SHP77 (cell line): ENCODE results near the gene SMYD1.
"Not testable (repeated sequence)": the region's sequence is repeated elsewhere in the genome, so short reads cannot be mapped to it uniquely, and the experiment has no call there.

Experiments used
- DNase-seq, 2 experiments: peaks; one replicate each; lab custom pipeline; 2025; lab: John Stamatoyannopoulos, UW

Gene SMYD1

GRCh38 chr2:88067598-88067997 is at the start of gene SMYD1:
Gene SMYD1 (plus strand): TSS chr2:88067825. CDS start chr2:88067865, 40 bp downstream.
- DNase-seq, result no peak

- not testable (repeated sequence) for DNase-seq
These were observed 49.4 kb upstream of the SMYD1 start for GRCh38 chr2:88018077-88018805.

- no peak for DNase-seq
These were observed 48.7 kb upstream of the SMYD1 start for GRCh38 chr2:88018909-88019308.

GRCh38 chr2:88019985-88020384 is 47.6 kb upstream of the SMYD1 start:
- no peak for DNase-seq

- DNase-seq, result no peak
These were observed 45.0 kb upstream of the SMYD1 start for GRCh38 chr2:88022669-88022921.

- DNase-seq, result no peak
These were observed 43.1 kb upstream of the SMYD1 start for GRCh38 chr2:88024509-88024908.

- DNase-seq, result no peak
These were observed 39.8 kb upstream of the SMYD1 start for GRCh38 chr2:88027697-88028389.

- DNase-seq, result no peak
These were observed 38.7 kb upstream of the SMYD1 start for GRCh38 chr2:88028931-88029330.

- no peak for DNase-seq
These were observed 35.4 kb upstream of the SMYD1 start for GRCh38 chr2:88032070-88032702.

GRCh38 chr2:88036182-88036581 is 31.4 kb upstream of the SMYD1 start:
- DNase-seq, result no peak

- no peak for DNase-seq
These were observed 31.0 kb upstream of the SMYD1 start for GRCh38 chr2:88036606-88037005.

GRCh38 chr2:88038263-88039105 is 29.1 kb upstream of the SMYD1 start:
- DNase-seq, result no peak

GRCh38 chr2:88042476-88042875 is 25.1 kb upstream of the SMYD1 start:
- no peak for DNase-seq

GRCh38 chr2:88045561-88045960 is 22.1 kb upstream of the SMYD1 start:
- DNase-seq, result not testable (repeated sequence)

GRCh38 chr2:88048541-88048940 is 19.1 kb upstream of the SMYD1 start:
- DNase-seq, result no peak

GRCh38 chr2:88049622-88050021 is 18.0 kb upstream of the SMYD1 start:
- no peak for DNase-seq

- DNase-seq, result no peak
These were observed 15.8 kb upstream of the SMYD1 start for GRCh38 chr2:88051792-88052191.

- no peak for DNase-seq
These were observed 14.3 kb upstream of the SMYD1 start for GRCh38 chr2:88053296-88053695.

GRCh38 chr2:88053934-88054781 is 13.5 kb upstream of the SMYD1 start:
- no peak for DNase-seq

GRCh38 chr2:88054782-88055370 is 12.7 kb upstream of the SMYD1 start:
- DNase-seq, result peak in 1 of 2 experiments; percentile 26
